Measurements from ENCODE around the gene MRC2.

DNA sequence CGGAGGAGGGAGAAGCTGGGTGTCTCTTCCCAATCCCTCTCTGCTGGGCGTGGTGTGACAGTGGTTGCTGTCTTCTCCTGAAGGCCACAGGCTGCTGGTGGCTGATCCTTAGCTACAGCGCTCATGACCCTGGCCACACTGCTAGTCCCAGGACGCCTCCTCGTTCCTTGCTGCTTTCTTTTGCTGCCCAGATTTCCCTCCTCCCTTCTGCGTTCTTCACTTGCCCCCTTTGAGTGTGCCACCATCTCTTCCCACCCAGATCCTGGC, 90.1 kb downstream of the MRC2 start:
- no peak for TF ChIP-seq EGR1 (IDR thresholded peaks at IDR 0.05)
- TF ChIP-seq TEAD4 (IDR thresholded peaks at IDR 0.05) = no peak
- no peak for TF ChIP-seq CEBPB (IDR thresholded peaks at IDR 0.05)
- no peak for TF ChIP-seq EP300 (IDR thresholded peaks at IDR 0.05; ENCODE audit: borderline replicate concordance)
- no peak for TF ChIP-seq FOXM1 (IDR thresholded peaks at IDR 0.05; ENCODE audit: borderline replicate concordance, low read depth)
- TF ChIP-seq, protein P1, sequence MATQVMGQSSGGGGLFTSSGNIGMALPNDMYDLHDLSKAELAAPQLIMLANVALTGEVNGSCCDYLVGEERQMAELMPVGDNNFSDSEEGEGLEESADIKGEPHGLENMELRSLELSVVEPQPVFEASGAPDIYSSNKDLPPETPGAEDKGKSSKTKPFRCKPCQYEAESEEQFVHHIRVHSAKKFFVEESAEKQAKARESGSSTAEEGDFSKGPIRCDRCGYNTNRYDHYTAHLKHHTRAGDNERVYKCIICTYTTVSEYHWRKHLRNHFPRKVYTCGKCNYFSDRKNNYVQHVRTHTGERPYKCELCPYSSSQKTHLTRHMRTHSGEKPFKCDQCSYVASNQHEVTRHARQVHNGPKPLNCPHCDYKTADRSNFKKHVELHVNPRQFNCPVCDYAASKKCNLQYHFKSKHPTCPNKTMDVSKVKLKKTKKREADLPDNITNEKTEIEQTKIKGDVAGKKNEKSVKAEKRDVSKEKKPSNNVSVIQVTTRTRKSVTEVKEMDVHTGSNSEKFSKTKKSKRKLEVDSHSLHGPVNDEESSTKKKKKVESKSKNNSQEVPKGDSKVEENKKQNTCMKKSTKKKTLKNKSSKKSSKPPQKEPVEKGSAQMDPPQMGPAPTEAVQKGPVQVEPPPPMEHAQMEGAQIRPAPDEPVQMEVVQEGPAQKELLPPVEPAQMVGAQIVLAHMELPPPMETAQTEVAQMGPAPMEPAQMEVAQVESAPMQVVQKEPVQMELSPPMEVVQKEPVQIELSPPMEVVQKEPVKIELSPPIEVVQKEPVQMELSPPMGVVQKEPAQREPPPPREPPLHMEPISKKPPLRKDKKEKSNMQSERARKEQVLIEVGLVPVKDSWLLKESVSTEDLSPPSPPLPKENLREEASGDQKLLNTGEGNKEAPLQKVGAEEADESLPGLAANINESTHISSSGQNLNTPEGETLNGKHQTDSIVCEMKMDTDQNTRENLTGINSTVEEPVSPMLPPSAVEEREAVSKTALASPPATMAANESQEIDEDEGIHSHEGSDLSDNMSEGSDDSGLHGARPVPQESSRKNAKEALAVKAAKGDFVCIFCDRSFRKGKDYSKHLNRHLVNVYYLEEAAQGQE (IDR thresholded peaks at IDR 0.05; ENCODE audit: low read depth) = no peak
- no peak for TF ChIP-seq CREB1 (IDR thresholded peaks at IDR 0.05; ENCODE audit: low read depth)
- no peak for TF ChIP-seq TAF1 (IDR thresholded peaks at IDR 0.05; ENCODE audit: low read depth)
